ENCODE data around the gene NPDC1. TPM values are rescaled to one million over a fixed set of nuclear protein-coding genes. Genes with fewer than 3 reads are reported as not detected.

Gene NPDC1
- total RNA-seq, 1 donor from 2014 or later: 47.7 TPM

- TF ChIP-seq CTCF (conservative IDR thresholded peaks at IDR 0.05; ENCODE audit: low read depth, low read length): no peak
- peak within 1 kb of the TSS; percentile 75 for H3K4me3 ChIP-seq (ENCODE audit: low read depth, low read length)
- no peak for DNase-seq (ENCODE audit: low read depth)
These were observed 18.4 kb downstream of the NPDC1 start, which contains the start of gene ABCA2 for GRCh38 chr9:137027369-137028262. Gene ABCA2, minus strand, starts transcription at chr9:137028237. Its CDS starts 97 bp downstream, at chr9:137028140.

GRCh38 chr9:137026828-137027227 lies 19.1 kb downstream of the NPDC1 start:
- no peak for TF ChIP-seq CTCF (conservative IDR thresholded peaks at IDR 0.05; ENCODE audit: low read depth, low read length)
- no peak for DNase-seq (ENCODE audit: low read depth)
- peak overlapping the region; percentile 56 for H3K4me3 ChIP-seq (ENCODE audit: low read depth, low read length)

- no peak for DNase-seq (ENCODE audit: low read depth)
- no peak for TF ChIP-seq CTCF (conservative IDR thresholded peaks at IDR 0.05; ENCODE audit: low read depth, low read length)
- H3K4me3 ChIP-seq (ENCODE audit: low read depth, low read length): no peak overlapping the region
These were observed 19.6 kb downstream of the NPDC1 start for GRCh38 chr9:137026384-137026783.

GRCh38 chr9:137025517-137025966 lies 20.4 kb downstream of the NPDC1 start:
- DNase-seq (ENCODE audit: low read depth): no peak
- no peak for TF ChIP-seq CTCF (conservative IDR thresholded peaks at IDR 0.05; ENCODE audit: low read depth, low read length)
- H3K4me3 ChIP-seq (ENCODE audit: low read depth, low read length): no peak overlapping the region

- no peak for TF ChIP-seq CTCF (conservative IDR thresholded peaks at IDR 0.05; ENCODE audit: low read depth, low read length)
- DNase-seq (ENCODE audit: low read depth): no peak
- no peak overlapping the region for H3K4me3 ChIP-seq (ENCODE audit: low read depth, low read length)
These were observed 22.4 kb downstream of the NPDC1 start for GRCh38 chr9:137023583-137023991.

- TF ChIP-seq CTCF (conservative IDR thresholded peaks at IDR 0.05; ENCODE audit: low read depth, low read length): no peak
- H3K4me3 ChIP-seq (ENCODE audit: low read depth, low read length): no peak overlapping the region
- no peak for DNase-seq (ENCODE audit: low read depth)
These were observed 22.8 kb downstream of the NPDC1 start for GRCh38 chr9:137023157-137023556.

GRCh38 chr9:137022662-137023008 lies 23.3 kb downstream of the NPDC1 start:
- TF ChIP-seq CTCF (conservative IDR thresholded peaks at IDR 0.05; ENCODE audit: low read depth, low read length): no peak
- H3K4me3 ChIP-seq (ENCODE audit: low read depth, low read length): no peak overlapping the region
- DNase-seq (ENCODE audit: low read depth): no peak
